CD4-positive, alpha-beta memory T cell (primary cell): ENCODE measurements around the gene MYOF. TPM values are rescaled to one million over a fixed set of nuclear protein-coding genes. Genes with fewer than 3 reads are reported as not detected.

Experiments used
- CTCF ChIA-PET: fragments of 350-600 bp; sonication (Branson Sonifier 250); formaldehyde crosslinking; loops from one replicate; lab custom pipeline; 2021; ENCODE audit warnings: inconsistent platforms; ENCODE audit not compliant: partially characterized antibody; lab: Charles Lee
- POLR2A ChIA-PET: fragments of 350-600 bp; sonication (Branson Sonifier 250); formaldehyde crosslinking; loops from one replicate; lab custom pipeline; 2021; ENCODE audit not compliant: partially characterized antibody; lab: Charles Lee
- DNase-seq, 5 donors: peaks; one replicate each; pipeline versions ENCODE4 v3.0.0 to v3.0.0-alpha.2; 2020 to 2022; ENCODE audit warnings: mixed read lengths in 1 of 5
- H3K27ac ChIP-seq: one replicate; pipeline ENCODE4 v1.7.0; 2013; ENCODE audit warnings: low read depth, low read length
- H3K27me3 ChIP-seq: 2 replicates; pipeline ENCODE4 v1.7.0; 2013; ENCODE audit warnings: mild to moderate bottlenecking, low read length, moderate library complexity; ENCODE audit not compliant: insufficient read depth
- H3K36me3 ChIP-seq: 2 replicates; pipeline ENCODE4 v1.7.0; 2013; ENCODE audit warnings: mild to moderate bottlenecking, low read length, moderate library complexity; ENCODE audit not compliant: insufficient read depth
- H3K4me1 ChIP-seq: 2 replicates; pipeline ENCODE4 v1.7.0; 2013; ENCODE audit warnings: mild to moderate bottlenecking, low read length, moderate library complexity; ENCODE audit not compliant: insufficient read depth
- H3K4me3 ChIP-seq, 2 donors: one replicate each; pipeline ENCODE4 v1.7.0; 2013; ENCODE audit warnings: low read length in 2 of 2, mild to moderate bottlenecking in 1 of 2
- H3K9me3 ChIP-seq, 2 donors: one replicate each; pipeline ENCODE4 v1.7.0; 2013; ENCODE audit warnings: low read length in 2 of 2, control low read depth in 1 of 2; ENCODE audit not compliant: control insufficient read depth in 1 of 2
- H3K27ac Mint-ChIP-seq, 7 donors: one replicate each; pipeline ENCODE4 v1.8.0; 2020 to 2021; ENCODE audit warnings: mixed read lengths in 7 of 7, mild to moderate bottlenecking in 6 of 7, inconsistent platforms in 3 of 7, moderate library complexity in 3 of 7
- H3K27me3 Mint-ChIP-seq, 2 donors: one replicate each; pipeline ENCODE4 v1.8.0; 2020 to 2021; ENCODE audit warnings: mixed read lengths in 2 of 2
- H3K36me3 Mint-ChIP-seq, 2 donors: one replicate each; pipeline ENCODE4 v1.8.0; 2020 to 2021; ENCODE audit warnings: mixed read lengths in 2 of 2, inconsistent platforms in 1 of 2, mild to moderate bottlenecking in 1 of 2
- H3K4me1 Mint-ChIP-seq, 4 donors: one replicate each; pipeline ENCODE4 v1.8.0; 2020 to 2021; ENCODE audit warnings: mixed read lengths in 4 of 4, mild to moderate bottlenecking in 1 of 4
- H3K4me3 Mint-ChIP-seq, 8 donors: one replicate each; pipeline ENCODE4 v1.8.0; 2020 to 2021; ENCODE audit warnings: mixed read lengths in 8 of 8, mild to moderate bottlenecking in 7 of 8, moderate library complexity in 6 of 8, inconsistent platforms in 3 of 8
- H3K9me3 Mint-ChIP-seq, 8 donors: one replicate each; pipeline ENCODE4 v1.8.0; 2020 to 2021; ENCODE audit warnings: mixed read lengths in 8 of 8, mild to moderate bottlenecking in 5 of 8, inconsistent platforms in 3 of 8, moderate library complexity in 1 of 8
- intact Hi-C: fragments of 100-400 bp; cut with micrococcal nuclease; formaldehyde crosslinking; loops from one replicate; pipeline ENCODE4 v1.15.1; 2023
- polyA plus RNA-seq, 2 donors: library from polyadenylated mRNA; unstranded; fragments of 300-500 nt; fragmentation: Illumina TruSeq; gene quantifications; one replicate each; pipeline ENCODE4 v1.2.3, GENCODE V29; 2021
- total RNA-seq, 2 experiments: library from RNA; stranded (reverse); gene quantifications; one replicate each; pipeline ENCODE4 v1.2.3, GENCODE V29; 2021

The MYOF gene
- total and polyA plus RNA-seq, 4 experiments from 2014 or later: 1.2 to 2.2 TPM; not detected in 2

DNA sequence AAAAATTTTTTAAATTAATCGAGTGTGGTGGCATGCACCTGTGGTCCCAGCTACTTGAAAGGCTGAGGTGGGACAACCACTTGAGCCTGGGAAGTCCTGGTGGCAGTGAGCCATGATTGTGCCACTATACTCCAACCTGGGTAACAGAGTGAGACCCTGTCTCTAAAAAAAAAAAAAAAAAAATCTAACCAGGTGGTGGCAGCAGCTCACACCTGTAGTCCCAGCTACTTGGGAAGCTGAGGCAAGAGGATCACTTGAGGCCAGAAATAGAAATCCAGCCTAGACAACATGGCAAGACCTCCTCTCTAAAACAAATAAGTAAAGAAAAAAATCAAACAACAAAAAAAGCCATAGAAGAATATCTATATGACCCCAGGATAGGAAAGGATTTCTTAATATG, 3.6 kb upstream of the MYOF start:
- no peaks in the 10 kb centered on the region for H3K36me3 Mint-ChIP-seq
- Histone ChIP-seq H3K27me3 (peaks cover 11% of the 10 kb centered on the region), H3K4me1 (peaks cover 8% of the 10 kb centered on the region), H3K27ac (no peak overlapping the region), H3K36me3 (no peaks in the 10 kb centered on the region), H3K9me3 (no peaks in the 10 kb centered on the region), H3K4me3 (no peak overlapping the region)
- POLR2A ChIA-PET: no interaction called here
- CTCF ChIA-PET: interaction anchor here (0.7 to 22.9 kb wide), 5 partner anchors 11 to 104 kb away, joined by 3 to 726 read pairs (median 3); no protein-coding TSS in a partner anchor
- intact Hi-C loops: no loop called here
- H3K4me1 Mint-ChIP-seq: peaks cover 7 to 10% (median 8%) of the 10 kb centered on the region in 4 donors
- no peak overlapping the region for H3K4me3 Mint-ChIP-seq
- H3K27ac Mint-ChIP-seq: no peak overlapping the region
- DNase-seq: no peak
- peaks cover 24 to 27% of the 10 kb centered on the region in 2 donors for H3K27me3 Mint-ChIP-seq
- H3K9me3 Mint-ChIP-seq: no peaks in the 10 kb centered on the region

DNA sequence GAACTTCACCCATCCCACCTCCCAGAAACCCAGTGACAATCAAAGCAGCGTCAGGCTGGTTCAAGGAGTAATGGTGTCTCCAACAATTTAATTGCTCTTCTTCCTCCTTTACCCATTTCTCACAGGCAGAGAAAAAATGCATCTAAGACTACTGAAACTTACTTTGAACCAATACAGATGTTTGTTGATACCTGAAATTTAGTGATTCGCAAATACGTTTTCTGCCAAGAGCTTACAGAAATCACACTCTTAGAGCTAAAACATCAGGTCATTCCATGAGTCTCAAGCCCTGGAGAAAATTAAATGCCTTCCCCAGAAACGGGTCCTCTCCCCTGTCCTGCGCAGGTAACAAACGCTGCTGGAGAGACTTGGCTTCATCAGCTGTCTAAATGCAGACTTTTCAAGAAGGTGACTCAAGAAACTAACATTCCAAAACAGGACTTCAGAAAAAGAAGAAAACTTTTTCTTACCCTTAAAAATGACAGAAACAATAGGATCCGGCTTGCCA, 443 bp downstream of the MYOF start:
- Histone ChIP-seq H3K9me3 (no peaks in the 10 kb centered on the region), H3K27ac (no peak overlapping the region), H3K4me1 (peaks cover 8% of the 10 kb centered on the region), H3K27me3 (peaks cover 8% of the 10 kb centered on the region), H3K4me3 (peak overlapping the region; percentile 10 to 80), H3K36me3 (no peaks in the 10 kb centered on the region)
- no peak for DNase-seq
- Mint-ChIP-seq H3K9me3 (no peaks in the 10 kb centered on the region), H3K4me1 (peaks cover 7 to 10% (median 8%) of the 10 kb centered on the region in 4 donors), H3K4me3 (peak overlapping the region; percentile 80 to 94 (median 90)), H3K27ac (no peak overlapping the region), H3K27me3 (peaks cover 18 to 25% of the 10 kb centered on the region in 2 donors), H3K36me3 (no peaks in the 10 kb centered on the region)
- ChIA-PET POLR2A (interaction anchor here (0.6 to 3.2 kb wide), 5 partner anchors 14 to 1189 kb away, joined by 3 to 31 read pairs (median 5); partner anchors contain the start of gene CEP55), CTCF (interaction anchor here (0.6 to 22.9 kb wide), 32 partner anchors 8 to 402 kb away, joined by 3 to 726 read pairs (median 5); partner anchors contain the start of gene CEP55)
- intact Hi-C loops: loop anchor here (1.0 to 5.0 kb wide), 4 partner anchors 29 to 364 kb away; no protein-coding TSS in a partner anchor

DNA sequence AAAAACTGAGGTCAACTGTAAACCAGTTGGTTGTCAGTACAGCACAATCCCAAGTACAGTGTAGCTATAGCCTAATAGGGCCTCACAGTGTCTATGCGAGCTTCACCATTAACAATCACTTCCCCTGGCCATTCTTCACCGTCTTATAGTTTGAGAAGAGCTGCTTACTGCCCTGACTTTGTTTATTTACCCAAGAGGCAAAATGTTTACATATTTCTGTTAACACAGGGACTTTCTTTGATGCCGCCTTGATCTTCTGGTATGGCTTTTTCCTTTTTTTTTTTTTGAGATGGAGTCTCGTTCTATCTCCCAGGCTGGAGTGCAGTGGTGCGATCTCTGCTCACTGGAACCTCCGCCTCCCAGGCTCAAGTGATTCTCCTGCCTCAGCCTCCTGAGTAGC, 3.3 kb downstream of the MYOF start:
- no peaks in the 10 kb centered on the region for H3K36me3 ChIP-seq
- Mint-ChIP-seq H3K27ac (no peak overlapping the region), H3K4me3 (no peak overlapping the region), H3K4me1 (peaks cover 7 to 10% (median 8%) of the 10 kb centered on the region in 4 donors), H3K9me3 (no peaks in the 10 kb centered on the region), H3K27me3 (peaks cover 13 to 19% of the 10 kb centered on the region in 2 donors), H3K36me3 (no peaks in the 10 kb centered on the region)
- no peak overlapping the region for H3K27ac ChIP-seq
- ChIA-PET POLR2A (no interaction called here), CTCF (interaction anchor here (1.3 to 22.9 kb wide), 2 partner anchors 32 to 97 kb away, joined by 4 to 726 read pairs; no protein-coding TSS in a partner anchor)
- peaks cover 8% of the 10 kb centered on the region for H3K27me3 ChIP-seq
- peaks cover 8% of the 10 kb centered on the region for H3K4me1 ChIP-seq
- no peaks in the 10 kb centered on the region for H3K9me3 ChIP-seq
- no peak for DNase-seq
- no peak overlapping the region for H3K4me3 ChIP-seq
- intact Hi-C loops: no loop called here

DNA sequence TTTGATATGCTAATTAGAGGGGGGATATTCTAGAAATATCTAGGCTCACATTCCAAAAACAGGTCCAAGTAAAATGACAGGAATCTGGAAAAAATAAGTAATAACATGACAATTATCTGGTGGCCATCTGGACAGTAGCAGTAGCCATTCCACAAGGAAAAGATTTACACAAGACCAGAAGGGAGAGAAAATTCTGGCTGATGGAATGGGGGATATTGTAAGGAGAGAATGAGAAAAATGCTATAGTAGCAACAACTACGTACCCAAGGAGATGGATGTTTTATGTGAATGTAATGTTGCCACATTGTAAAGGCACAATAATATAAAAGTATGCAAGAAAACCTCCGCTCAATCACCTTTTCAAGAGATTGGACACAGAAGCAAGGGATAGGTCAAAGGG, 5.4 kb downstream of the MYOF start:
- Mint-ChIP-seq H3K4me3 (no peak overlapping the region), H3K9me3 (no peaks in the 10 kb centered on the region), H3K27me3 (peaks cover 10% of the 10 kb centered on the region in 2 donors), H3K27ac (no peak overlapping the region), H3K36me3 (no peaks in the 10 kb centered on the region), H3K4me1 (peaks cover 0 to 1% (median under 1%) of the 10 kb centered on the region in 4 donors)
- POLR2A ChIA-PET: interaction anchor here (1.2 kb wide), 1 partner anchor 97 kb away, joined by 3 read pairs; no protein-coding TSS in a partner anchor
- Histone ChIP-seq H3K27me3 (peaks cover 2% of the 10 kb centered on the region), H3K9me3 (no peaks in the 10 kb centered on the region), H3K36me3 (no peaks in the 10 kb centered on the region), H3K27ac (no peak overlapping the region), H3K4me1 (peaks cover 2% of the 10 kb centered on the region), H3K4me3 (no peak overlapping the region)
- intact Hi-C loops: no loop called here
- CTCF ChIA-PET: interaction anchor here (1.3 to 22.9 kb wide), 2 partner anchors 34 to 95 kb away, joined by 4 to 726 read pairs; no protein-coding TSS in a partner anchor
- no peak for DNase-seq

DNA sequence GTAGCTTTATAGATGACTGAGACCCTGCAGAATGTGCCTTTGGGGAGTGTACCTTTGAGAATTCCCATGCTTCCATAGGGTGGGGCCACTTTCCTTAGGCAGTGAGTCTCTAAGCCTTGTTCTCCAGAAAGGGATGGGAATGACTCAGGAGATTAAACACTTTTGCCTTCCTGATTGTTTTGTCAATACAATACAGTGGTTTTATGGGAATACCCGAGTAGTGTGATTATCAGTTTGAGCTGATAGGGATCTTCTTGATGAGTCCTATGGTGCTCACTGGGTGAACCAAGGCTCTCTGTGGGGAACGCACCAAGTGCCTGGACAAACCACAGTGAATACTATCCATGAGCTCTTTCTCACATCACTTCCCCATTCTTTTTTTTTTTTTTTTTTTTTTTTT, 6.3 kb downstream of the MYOF start:
- Mint-ChIP-seq H3K9me3 (no peaks in the 10 kb centered on the region), H3K4me1 (no peaks in the 10 kb centered on the region), H3K27ac (no peak overlapping the region), H3K27me3 (peaks cover 2 to 3% of the 10 kb centered on the region in 2 donors), H3K4me3 (no peak overlapping the region), H3K36me3 (no peaks in the 10 kb centered on the region)
- intact Hi-C loops: no loop called here
- no peaks in the 10 kb centered on the region for H3K36me3 ChIP-seq
- CTCF ChIA-PET: interaction anchor here (0.7 to 22.9 kb wide), 3 partner anchors 13 to 94 kb away, joined by 3 to 726 read pairs (median 4); no protein-coding TSS in a partner anchor
- DNase-seq: no peak
- no peaks in the 10 kb centered on the region for H3K27me3 ChIP-seq
- no peak overlapping the region for H3K27ac ChIP-seq
- H3K9me3 ChIP-seq: no peaks in the 10 kb centered on the region
- H3K4me1 ChIP-seq: no peaks in the 10 kb centered on the region
- POLR2A ChIA-PET: interaction anchor here (1.2 kb wide), 1 partner anchor 96 kb away, joined by 3 read pairs; no protein-coding TSS in a partner anchor
- no peak overlapping the region for H3K4me3 ChIP-seq

DNA sequence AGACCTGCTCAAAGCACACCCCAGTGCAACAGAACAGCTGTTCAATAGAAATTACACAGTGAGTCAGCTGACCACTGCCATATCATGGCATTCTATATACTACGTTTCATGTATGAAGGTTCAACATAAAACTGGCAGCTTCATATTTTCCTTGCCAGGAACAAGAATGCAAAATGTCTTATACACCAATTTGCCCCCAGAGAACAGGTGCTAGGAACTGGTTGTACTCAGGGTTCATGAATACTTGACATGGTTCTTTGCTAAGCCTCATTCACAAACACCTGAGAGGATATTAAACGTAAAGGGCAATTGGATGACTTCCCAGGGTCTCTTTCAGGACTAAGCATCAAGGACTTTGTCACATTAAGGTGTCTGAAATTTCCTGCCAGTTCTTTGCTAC, 6.9 kb downstream of the MYOF start:
- no peak overlapping the region for H3K27ac Mint-ChIP-seq
- DNase-seq: no peak
- no peaks in the 10 kb centered on the region for H3K4me1 ChIP-seq
- H3K4me3 ChIP-seq: no peak overlapping the region
- H3K36me3 ChIP-seq: no peaks in the 10 kb centered on the region
- no peaks in the 10 kb centered on the region for H3K36me3 Mint-ChIP-seq
- ChIA-PET POLR2A (no interaction called here), CTCF (interaction anchor here (1.3 to 22.9 kb wide), 2 partner anchors 11 to 94 kb away, joined by 3 to 726 read pairs; no protein-coding TSS in a partner anchor)
- H3K4me1 Mint-ChIP-seq: no peaks in the 10 kb centered on the region
- H3K9me3 Mint-ChIP-seq: no peaks in the 10 kb centered on the region
- H3K4me3 Mint-ChIP-seq: no peak overlapping the region
- intact Hi-C loops: no loop called here
- no peaks in the 10 kb centered on the region for H3K27me3 ChIP-seq
- peaks cover 2% of the 10 kb centered on the region in 2 donors for H3K27me3 Mint-ChIP-seq
- H3K9me3 ChIP-seq: no peaks in the 10 kb centered on the region
- no peak overlapping the region for H3K27ac ChIP-seq

DNA sequence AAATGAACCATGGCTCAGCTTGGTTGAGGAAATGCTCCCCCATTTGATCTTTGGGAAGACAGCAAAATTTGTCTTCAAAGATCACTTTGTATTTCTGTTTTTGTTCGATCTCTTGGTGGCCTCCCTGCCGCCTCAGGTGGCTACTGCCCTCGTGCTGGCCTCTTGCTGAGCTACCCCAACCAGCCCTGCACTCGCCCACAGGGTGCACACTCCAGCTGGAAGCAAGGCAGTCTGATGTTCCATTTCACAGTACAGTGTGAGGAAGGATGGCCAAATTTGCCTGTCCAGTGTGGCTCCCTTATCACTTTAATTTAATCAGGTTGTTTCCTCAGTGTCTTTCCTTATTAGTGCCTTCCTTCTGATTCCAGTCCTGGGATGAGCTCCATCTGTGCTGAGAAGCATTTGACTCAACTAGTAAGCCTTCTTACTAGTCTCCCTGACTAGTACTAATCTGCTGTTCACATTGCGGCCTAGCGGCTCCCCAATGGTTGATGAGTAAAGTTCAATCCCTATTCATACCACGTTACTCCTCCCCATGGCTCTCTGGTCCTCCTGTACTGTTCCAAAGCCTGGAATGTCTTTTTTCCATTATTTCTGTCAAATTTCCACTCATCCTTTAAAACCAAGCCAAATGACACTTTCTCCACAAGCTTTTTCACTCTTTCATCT, 8.2 kb downstream of the MYOF start:
- no peak overlapping the region for H3K4me3 ChIP-seq
- H3K27ac ChIP-seq: no peak overlapping the region
- Mint-ChIP-seq H3K36me3 (no peaks in the 10 kb centered on the region), H3K27ac (peak overlapping the region in 1 of 7 donors; percentile 1), H3K4me3 (no peak overlapping the region), H3K4me1 (no peaks in the 10 kb centered on the region), H3K27me3 (peaks cover 0 to 2% of the 10 kb centered on the region in 2 donors), H3K9me3 (no peaks in the 10 kb centered on the region)
- intact Hi-C loops: no loop called here
- H3K4me1 ChIP-seq: no peaks in the 10 kb centered on the region
- H3K9me3 ChIP-seq: no peaks in the 10 kb centered on the region
- ChIA-PET CTCF (interaction anchor here (0.6 to 22.9 kb wide), 4 partner anchors 8 to 105 kb away, joined by 3 to 726 read pairs (median 4); partner anchors contain the start of gene MYOF), POLR2A (no interaction called here)
- no peaks in the 10 kb centered on the region for H3K27me3 ChIP-seq
- H3K36me3 ChIP-seq: no peaks in the 10 kb centered on the region
- DNase-seq: no peak
